Lung (tissue), 12 donors: ENCODE results near the gene PTP4A1. TPM values are rescaled to one million over a fixed set of nuclear protein-coding genes. Genes with fewer than 3 reads are reported as not detected.

Experiments used
- ATAC-seq: fragments of 200-7000 bp; cut with Tn5 transposase; one replicate; pipeline ENCODE4 v1.9.1; 2020; ENCODE audit warnings: moderate number of reproducible peaks; ENCODE audit not compliant: insufficient read depth, low FRiP score
- DNase-seq, 3 donors: peaks; one replicate each; pipeline ENCODE4 v3.0.0-alpha.2; 2013 to 2017
- H3K27ac ChIP-seq, 2 donors: one replicate each; pipeline ENCODE4 v1.5.1; 2013; ENCODE audit warnings: mild to moderate bottlenecking in 2 of 2, moderate library complexity in 2 of 2, control low read depth in 1 of 2, inconsistent platforms in 1 of 2, low read depth in 1 of 2, low read length in 1 of 2
- H3K27me3 ChIP-seq, 3 donors: one replicate each; pipeline ENCODE4 v1.5.1; 2013; ENCODE audit warnings: low read length in 2 of 3; ENCODE audit not compliant: control insufficient read depth in 3 of 3, insufficient read depth in 3 of 3
- H3K36me3 ChIP-seq, 4 donors: one replicate each; pipeline ENCODE4 v1.5.1; 2013; ENCODE audit warnings: low read length in 4 of 4, mild to moderate bottlenecking in 1 of 4, moderate library complexity in 1 of 4; ENCODE audit not compliant: control insufficient read depth in 4 of 4, insufficient read depth in 4 of 4
- H3K4me1 ChIP-seq, 5 donors: one replicate each; pipeline ENCODE4 v1.5.1; 2013; ENCODE audit warnings: low read length in 5 of 5, mild to moderate bottlenecking in 2 of 5, moderate library complexity in 1 of 5; ENCODE audit not compliant: control insufficient read depth in 5 of 5, insufficient read depth in 5 of 5
- H3K4me3 ChIP-seq: one replicate; pipeline ENCODE4 v1.5.1; 2013; ENCODE audit warnings: mild to moderate bottlenecking, control low read depth, moderate library complexity
- H3K9ac ChIP-seq, 2 donors: one replicate each; pipeline ENCODE4 v1.5.1; 2013; ENCODE audit warnings: low read length in 2 of 2, control low read depth in 1 of 2; ENCODE audit not compliant: insufficient read depth in 1 of 2
- H3K9me3 ChIP-seq, 4 donors: one replicate each; pipeline ENCODE4 v1.5.1; 2013; ENCODE audit warnings: low read length in 3 of 4, mild to moderate bottlenecking in 1 of 4, moderate library complexity in 1 of 4; ENCODE audit not compliant: control insufficient read depth in 4 of 4, insufficient read depth in 3 of 4
- WGBS, 2 donors: extraction: QIAGEN DNeasy Blood & Tissue Kit; methylation state at CpG; one replicate each; pipeline ENCODE4 v1.1.7; 2013; 5-methylcytosine and 5-hydroxymethylcytosine counted together
- polyA plus RNA-seq, 2 donors: library from polyadenylated mRNA; stranded (reverse); fragments of 200-250 nt; gene quantifications; one replicate each; pipeline ENCODE4 v1.2.1, GENCODE V29; 2013
- total RNA-seq, 2 donors: library from RNA; depleted of rRNA in 1 of 2; stranded (reverse); fragments of >200 nt in 1 of 2; gene quantifications; one replicate each; pipeline ENCODE4 v1.2.1, GENCODE V29; 2014 to 2021
- TF ChIP-seq, protein P1 (sequence below): IDR thresholded peaks from 2 replicates; pipeline ENCODE4 v1.5.1; 2012; ENCODE audit warnings: mild to moderate bottlenecking; ENCODE audit errors: control extremely low read depth, extremely low read depth
- donor health status: control.
- donor health status: control.
- donor health status: Bipolar disorder and iron deficiency.
- donor health status: healthy.
- donor health status: DM: yes; HTN: yes; CAD: no.

The PTP4A1 gene
- total and polyA plus RNA-seq, 4 donors = 30.4 to 359 (median 50.2) TPM

DNA sequence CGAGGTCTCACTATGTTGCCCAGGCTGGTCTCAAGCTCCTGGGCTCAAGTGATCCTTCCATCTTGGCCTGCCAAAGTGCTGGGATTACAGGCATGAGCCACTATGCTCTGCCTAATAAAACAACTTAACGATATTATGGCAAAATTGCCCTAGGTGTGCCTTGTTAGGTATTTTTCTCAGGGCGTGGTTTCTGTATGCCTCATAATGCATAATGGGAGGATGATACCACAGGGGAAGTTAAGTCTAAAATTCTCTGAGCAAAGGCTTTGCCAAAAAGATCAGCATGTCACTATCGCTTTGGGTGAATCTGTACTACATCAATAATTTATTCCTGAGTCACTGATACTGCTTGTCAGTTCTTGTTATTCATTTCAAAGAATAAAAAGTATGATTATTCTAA, 15.9 kb upstream of the PTP4A1 start:
- 91 to 93% methylated on average over 4 of the region's 4 CpGs for whole genome bisulfite sequencing, 2 donors
- Histone ChIP-seq H3K27me3 (no peaks in the 10 kb centered on the region), H3K36me3 (no peaks in the 10 kb centered on the region), H3K4me3 (no peak overlapping the region), H3K9me3 (no peaks in the 10 kb centered on the region), H3K9ac (no peak overlapping the region), H3K4me1 (peaks cover 0 to 2% (median 0%) of the 10 kb centered on the region in 5 donors), H3K27ac (no peak overlapping the region)
- TF ChIP-seq, protein P1, sequence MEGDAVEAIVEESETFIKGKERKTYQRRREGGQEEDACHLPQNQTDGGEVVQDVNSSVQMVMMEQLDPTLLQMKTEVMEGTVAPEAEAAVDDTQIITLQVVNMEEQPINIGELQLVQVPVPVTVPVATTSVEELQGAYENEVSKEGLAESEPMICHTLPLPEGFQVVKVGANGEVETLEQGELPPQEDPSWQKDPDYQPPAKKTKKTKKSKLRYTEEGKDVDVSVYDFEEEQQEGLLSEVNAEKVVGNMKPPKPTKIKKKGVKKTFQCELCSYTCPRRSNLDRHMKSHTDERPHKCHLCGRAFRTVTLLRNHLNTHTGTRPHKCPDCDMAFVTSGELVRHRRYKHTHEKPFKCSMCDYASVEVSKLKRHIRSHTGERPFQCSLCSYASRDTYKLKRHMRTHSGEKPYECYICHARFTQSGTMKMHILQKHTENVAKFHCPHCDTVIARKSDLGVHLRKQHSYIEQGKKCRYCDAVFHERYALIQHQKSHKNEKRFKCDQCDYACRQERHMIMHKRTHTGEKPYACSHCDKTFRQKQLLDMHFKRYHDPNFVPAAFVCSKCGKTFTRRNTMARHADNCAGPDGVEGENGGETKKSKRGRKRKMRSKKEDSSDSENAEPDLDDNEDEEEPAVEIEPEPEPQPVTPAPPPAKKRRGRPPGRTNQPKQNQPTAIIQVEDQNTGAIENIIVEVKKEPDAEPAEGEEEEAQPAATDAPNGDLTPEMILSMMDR = no peak
- DNase-seq (no peak), ATAC-seq (no peak)

DNA sequence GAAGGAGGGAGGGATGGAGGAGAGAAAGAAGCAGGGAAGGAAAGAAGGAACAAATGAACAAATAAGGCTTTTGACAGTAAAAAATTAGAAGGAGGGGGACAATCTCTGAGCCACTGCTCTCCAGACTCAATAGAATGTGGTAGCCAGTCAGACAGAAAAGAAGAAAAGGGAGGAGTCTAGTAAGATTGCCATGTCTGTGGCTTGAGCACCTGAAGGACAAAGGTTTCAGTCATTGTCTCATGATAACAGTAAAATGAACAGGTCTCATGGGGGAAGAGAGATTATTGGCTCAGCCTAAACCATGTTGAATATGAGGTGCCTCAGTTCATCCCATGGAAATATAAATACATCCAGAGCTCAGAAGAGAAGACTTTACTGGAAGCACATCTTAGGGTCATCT, 14.0 kb upstream of the PTP4A1 start:
- H3K4me1 ChIP-seq = no peaks in the 10 kb centered on the region
- no peaks in the 10 kb centered on the region for H3K9me3 ChIP-seq
- H3K36me3 ChIP-seq = no peaks in the 10 kb centered on the region
- ATAC-seq = no peak
- no peaks in the 10 kb centered on the region for H3K27me3 ChIP-seq
- no peak overlapping the region for H3K27ac ChIP-seq
- no peak for DNase-seq
- TF ChIP-seq, protein P1 = no peak
- no peak overlapping the region for H3K9ac ChIP-seq
- H3K4me3 ChIP-seq = no peak overlapping the region

DNA sequence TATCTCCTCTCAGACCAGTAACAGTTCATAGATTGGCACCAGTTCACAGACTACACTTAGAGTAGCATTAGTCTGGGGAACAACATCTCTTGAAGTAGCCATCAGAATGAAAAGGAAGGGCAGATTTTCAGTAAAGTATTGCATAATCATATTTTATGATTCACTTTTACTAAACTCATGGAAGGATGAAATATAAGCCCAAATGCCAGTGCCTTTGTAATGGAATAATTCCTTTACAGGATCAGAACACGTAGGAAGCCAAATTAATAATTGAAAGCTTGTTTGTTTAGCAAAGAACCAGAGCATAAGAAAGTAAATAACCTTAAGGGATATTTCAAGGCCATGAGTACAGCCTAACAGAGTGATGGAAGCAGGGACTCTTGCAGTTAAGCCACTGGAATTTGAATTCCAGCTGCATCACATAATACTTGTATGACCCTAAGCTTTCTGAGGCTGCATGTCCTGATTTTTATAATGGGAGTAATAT, 11.4 kb upstream of the PTP4A1 start:
- peak in 1 of 3 donors; percentile 19 for DNase-seq
- peak; percentile 67 for ATAC-seq
- no peak overlapping the region for H3K27ac ChIP-seq
- TF ChIP-seq, protein P1 = no peak
- H3K9ac ChIP-seq = no peak overlapping the region
- WGBS, 2 donors = 62 to 84% methylated on average over 1 of the region's 1 CpG
- H3K4me3 ChIP-seq = no peak overlapping the region
- H3K27me3 ChIP-seq = no peaks in the 10 kb centered on the region
- H3K36me3 ChIP-seq = no peaks in the 10 kb centered on the region
- no peaks in the 10 kb centered on the region for H3K4me1 ChIP-seq
- H3K9me3 ChIP-seq = no peaks in the 10 kb centered on the region

DNA sequence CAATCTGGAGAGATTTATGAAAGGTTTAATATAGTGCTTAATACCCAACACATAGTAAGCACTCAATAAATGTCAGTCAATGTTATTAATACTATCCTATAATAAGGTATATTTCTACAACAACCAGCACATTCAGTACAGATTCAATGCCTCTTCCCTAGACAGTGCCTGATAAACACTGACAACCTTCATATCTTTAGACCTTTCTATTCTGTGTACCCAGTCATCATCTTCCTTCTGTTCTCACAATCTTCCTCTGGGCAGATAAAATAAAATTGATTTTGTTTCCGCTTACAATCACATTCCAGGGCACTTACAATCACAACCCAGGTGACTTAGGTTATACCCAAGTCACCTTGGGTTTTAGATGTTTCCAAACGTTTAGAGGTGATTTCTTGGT, 11.0 kb upstream of the PTP4A1 start:
- Histone ChIP-seq H3K9me3 (no peaks in the 10 kb centered on the region), H3K36me3 (no peaks in the 10 kb centered on the region), H3K4me3 (no peak overlapping the region), H3K27me3 (no peaks in the 10 kb centered on the region), H3K4me1 (peaks cover 0 to 4% (median 0%) of the 10 kb centered on the region in 5 donors), H3K9ac (no peak overlapping the region), H3K27ac (no peak overlapping the region)
- ATAC-seq = no peak
- 72 to 85% methylated on average over 2 of the region's 2 CpGs for WGBS, 2 donors
- DNase-seq = no peak
- TF ChIP-seq, protein P1 = no peak
